Upper lobe of right lung (tissue), 1 donor: ENCODE results near the gene TET3. TPM values are rescaled to one million over a fixed set of nuclear protein-coding genes. Genes with fewer than 3 reads are reported as not detected.

Experiments used
- ATAC-seq: fragments of 200-7000 bp; cut with Tn5 transposase; one replicate; pipeline ENCODE4 v1.9.1; 2020; ENCODE audit warnings: mild to moderate bottlenecking, moderate library complexity
- DNase-seq: peaks from one replicate; pipeline ENCODE4 v3.0.0-alpha.2; 2020
- H3K27ac ChIP-seq: fragments of 200-600 bp; one replicate; pipeline ENCODE4 v1.8.0; 2022
- H3K27me3 ChIP-seq: fragments of 200-600 bp; one replicate; pipeline ENCODE4 v1.8.0; 2022; ENCODE audit warnings: mild to moderate bottlenecking
- H3K36me3 ChIP-seq: fragments of 200-600 bp; one replicate; pipeline ENCODE4 v1.8.0; 2022
- H3K4me1 ChIP-seq: fragments of 200-600 bp; one replicate; pipeline ENCODE4 v1.8.0; 2022
- H3K4me3 ChIP-seq: fragments of 200-600 bp; one replicate; pipeline ENCODE4 v1.8.0; 2022; ENCODE audit warnings: mild to moderate bottlenecking
- H3K9me3 ChIP-seq: fragments of 200-600 bp; one replicate; pipeline ENCODE4 v1.8.0; 2022
- intact Hi-C: fragments of 100-400 bp; cut with DNase I; formaldehyde crosslinking; loops from one replicate; pipeline ENCODE4 v1.11.0; 2022
- total RNA-seq: library from RNA; stranded (reverse); fragmentation: NEBNext Ultra II Directional; extraction: Animal tissue kit (Norgen Biotek cat#: 25700); gene quantifications from one replicate; pipeline ENCODE4 v1.2.1, GENCODE V29; 2021
- TF ChIP-seq, protein P1 (sequence below): fragments of 200-600 bp; IDR thresholded peaks from one replicate; pipeline ENCODE4 v1.8.0; 2022; ENCODE audit warnings: antibody characterized with exemption
- donor health status: DM: no; HTN: yes; CAD: no; lungs with severe emphysema.

The TET3 gene
- total RNA-seq, 1 donor from 2014 or later = 19.9 TPM

DNA sequence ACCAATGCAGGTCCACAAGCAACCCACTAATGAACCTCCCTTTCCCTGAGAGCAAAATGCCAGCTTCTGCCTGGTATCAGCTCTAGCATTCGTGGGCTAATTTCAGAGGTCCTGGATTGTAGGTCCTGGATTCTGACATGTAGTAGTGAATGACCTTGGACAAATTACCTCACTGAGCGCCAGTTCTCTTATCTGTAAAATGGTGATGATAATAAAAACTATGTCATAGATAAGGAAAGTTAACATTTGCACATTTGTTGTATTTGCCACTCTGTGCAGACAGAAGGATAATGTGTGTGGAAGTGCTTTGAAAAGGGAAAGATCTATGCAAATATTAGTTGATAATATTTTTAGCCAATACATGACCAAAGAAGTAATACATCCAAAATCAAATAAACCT lies 4.1 kb upstream of the TET3 start:
- Histone ChIP-seq H3K4me3 (no peak overlapping the region), H3K4me1 (peaks cover 51% of the 10 kb centered on the region), H3K27ac (no peak overlapping the region), H3K9me3 (no peaks in the 10 kb centered on the region), H3K27me3 (no peaks in the 10 kb centered on the region), H3K36me3 (no peaks in the 10 kb centered on the region)
- intact Hi-C loops = no loop called here
- ATAC-seq = no peak
- TF ChIP-seq, protein P1, sequence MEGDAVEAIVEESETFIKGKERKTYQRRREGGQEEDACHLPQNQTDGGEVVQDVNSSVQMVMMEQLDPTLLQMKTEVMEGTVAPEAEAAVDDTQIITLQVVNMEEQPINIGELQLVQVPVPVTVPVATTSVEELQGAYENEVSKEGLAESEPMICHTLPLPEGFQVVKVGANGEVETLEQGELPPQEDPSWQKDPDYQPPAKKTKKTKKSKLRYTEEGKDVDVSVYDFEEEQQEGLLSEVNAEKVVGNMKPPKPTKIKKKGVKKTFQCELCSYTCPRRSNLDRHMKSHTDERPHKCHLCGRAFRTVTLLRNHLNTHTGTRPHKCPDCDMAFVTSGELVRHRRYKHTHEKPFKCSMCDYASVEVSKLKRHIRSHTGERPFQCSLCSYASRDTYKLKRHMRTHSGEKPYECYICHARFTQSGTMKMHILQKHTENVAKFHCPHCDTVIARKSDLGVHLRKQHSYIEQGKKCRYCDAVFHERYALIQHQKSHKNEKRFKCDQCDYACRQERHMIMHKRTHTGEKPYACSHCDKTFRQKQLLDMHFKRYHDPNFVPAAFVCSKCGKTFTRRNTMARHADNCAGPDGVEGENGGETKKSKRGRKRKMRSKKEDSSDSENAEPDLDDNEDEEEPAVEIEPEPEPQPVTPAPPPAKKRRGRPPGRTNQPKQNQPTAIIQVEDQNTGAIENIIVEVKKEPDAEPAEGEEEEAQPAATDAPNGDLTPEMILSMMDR = no peak
- DNase-seq = no peak

DNA sequence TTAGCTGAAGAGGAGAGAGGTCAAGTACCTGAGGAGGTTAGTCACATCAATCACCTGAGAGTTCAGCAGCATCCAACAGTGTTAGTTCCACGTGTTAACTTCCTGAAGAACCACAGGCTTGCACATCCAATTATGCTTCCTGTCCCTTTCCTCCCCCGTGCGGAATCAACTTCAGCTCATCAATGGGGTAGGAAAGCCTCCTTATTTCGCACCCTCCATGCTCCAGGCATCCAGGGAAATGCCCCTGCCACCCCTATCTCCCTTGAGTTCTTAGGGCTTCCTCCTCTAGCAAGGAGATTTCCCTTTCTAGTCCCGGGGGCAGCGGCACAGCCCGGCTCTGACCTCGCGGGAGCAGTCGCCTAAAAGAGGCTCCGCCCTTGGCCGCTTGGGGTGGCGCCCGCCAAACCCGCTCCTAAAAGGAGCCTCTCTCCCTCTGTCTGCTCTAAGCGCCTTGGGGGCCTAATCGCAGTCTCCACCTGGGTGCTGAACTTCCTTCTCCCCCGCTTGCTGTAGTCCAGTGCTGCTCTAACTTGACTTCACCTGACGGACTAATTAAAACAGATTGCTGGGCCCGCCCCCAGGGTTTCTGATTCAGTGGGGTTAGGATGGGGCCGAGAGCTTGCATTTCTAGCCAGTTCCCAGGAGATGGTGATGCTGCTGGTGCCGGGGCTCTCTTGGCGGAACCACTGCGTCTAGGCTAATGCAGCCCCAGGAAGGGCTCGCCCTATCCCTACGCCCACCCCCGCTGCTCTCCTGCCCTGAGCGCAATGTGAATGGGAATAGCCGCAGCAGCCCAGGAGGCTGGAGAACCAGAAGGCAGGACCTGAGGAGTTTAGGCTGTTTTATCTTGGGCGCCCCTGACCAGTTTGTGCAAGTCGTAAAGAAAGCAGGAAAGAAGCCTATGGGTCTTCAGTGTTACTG lies 3.4 kb upstream of the TET3 start:
- Histone ChIP-seq H3K27ac (peak overlapping the region; percentile 44), H3K4me1 (peaks cover 58% of the 10 kb centered on the region), H3K27me3 (no peaks in the 10 kb centered on the region), H3K4me3 (peak overlapping the region; percentile 44), H3K9me3 (no peaks in the 10 kb centered on the region), H3K36me3 (no peaks in the 10 kb centered on the region)
- ATAC-seq (peak; percentile 17), DNase-seq (peak; percentile 84)
- TF ChIP-seq, protein P1 = no peak
- intact Hi-C loops = no loop called here

DNA sequence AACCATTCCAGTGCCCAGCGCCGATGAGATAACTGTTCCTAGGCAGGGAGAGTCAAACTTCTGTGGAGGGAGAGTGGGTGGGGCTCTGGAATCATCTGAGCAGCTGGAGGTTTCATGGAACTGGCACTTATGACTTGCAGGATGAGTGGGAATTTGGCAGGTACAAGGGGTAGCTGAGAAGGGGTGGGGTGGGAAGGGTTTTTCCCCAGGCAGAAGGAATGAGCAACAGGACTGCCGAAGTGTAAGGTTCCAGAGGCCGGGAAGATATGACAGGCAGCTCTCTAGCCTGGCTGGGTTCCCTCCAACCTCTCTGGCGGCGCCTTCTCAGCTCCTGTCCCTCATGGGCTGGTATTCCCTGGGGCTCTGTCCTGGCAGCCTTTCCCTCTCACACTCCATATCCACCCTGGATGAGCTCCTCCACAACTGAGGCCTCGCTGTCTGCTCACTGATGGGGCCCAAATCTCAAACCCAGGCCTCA lies 2.5 kb upstream of the TET3 start:
- ATAC-seq (no peak), DNase-seq (no peak)
- intact Hi-C loops = no loop called here
- no peaks in the 10 kb centered on the region for H3K36me3 ChIP-seq
- H3K27ac ChIP-seq = peak overlapping the region; percentile 44
- peaks cover 66% of the 10 kb centered on the region for H3K4me1 ChIP-seq
- no peak overlapping the region for H3K4me3 ChIP-seq
- TF ChIP-seq, protein P1 = no peak
- H3K9me3 ChIP-seq = no peaks in the 10 kb centered on the region
- H3K27me3 ChIP-seq = no peaks in the 10 kb centered on the region

DNA sequence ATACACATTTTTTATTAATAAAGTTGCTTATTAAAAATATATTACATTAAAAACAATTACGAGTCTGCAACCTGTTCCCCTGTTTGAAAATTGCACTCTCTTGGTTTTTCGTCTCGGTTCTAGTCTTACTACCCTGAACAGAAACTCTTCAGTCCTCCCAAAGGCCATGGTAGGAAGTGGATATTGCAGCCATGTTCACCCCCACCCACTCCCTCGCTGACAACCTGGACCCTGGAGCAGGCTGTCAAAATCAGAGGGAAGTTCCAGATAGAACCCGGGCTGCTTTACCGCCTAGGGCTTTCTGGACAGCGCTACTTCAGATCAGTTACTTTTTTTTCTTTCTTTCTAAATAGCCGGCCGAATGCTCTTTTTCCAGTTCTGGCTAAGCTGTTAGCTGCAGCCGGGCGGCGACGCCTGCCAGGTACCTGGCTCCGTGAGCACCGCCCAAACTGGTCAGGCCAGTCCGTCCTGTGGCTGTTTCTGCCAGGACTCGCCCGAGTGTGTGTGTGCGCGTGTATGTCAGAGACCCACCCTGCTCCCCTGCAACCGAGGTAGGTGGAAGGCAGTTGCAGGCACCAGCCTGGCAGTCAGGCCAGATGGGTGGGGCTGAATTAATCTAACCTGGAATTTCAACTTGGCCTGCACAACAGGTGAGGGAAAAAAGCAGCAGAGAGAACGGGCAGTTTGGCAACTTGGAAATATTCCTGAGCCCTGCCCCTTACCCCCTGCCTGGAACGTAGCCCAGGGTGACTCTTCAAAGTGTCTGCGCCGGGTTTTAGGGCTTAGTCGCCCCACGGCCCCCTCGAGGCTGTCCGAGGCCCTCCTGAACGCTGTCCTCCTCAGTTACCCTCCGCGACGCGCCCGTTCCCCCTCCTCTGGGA lies 1.1 kb upstream of the TET3 start:
- no peaks in the 10 kb centered on the region for H3K36me3 ChIP-seq
- peaks cover 80% of the 10 kb centered on the region for H3K4me1 ChIP-seq
- peak; percentile 96 for DNase-seq
- peak overlapping the region; percentile 93 for H3K27ac ChIP-seq
- peak; percentile 85 for ATAC-seq
- no peaks in the 10 kb centered on the region for H3K9me3 ChIP-seq
- H3K4me3 ChIP-seq = peak overlapping the region; percentile 68
- intact Hi-C loops = no loop called here
- H3K27me3 ChIP-seq = no peaks in the 10 kb centered on the region
- TF ChIP-seq, protein P1 = no peak

DNA sequence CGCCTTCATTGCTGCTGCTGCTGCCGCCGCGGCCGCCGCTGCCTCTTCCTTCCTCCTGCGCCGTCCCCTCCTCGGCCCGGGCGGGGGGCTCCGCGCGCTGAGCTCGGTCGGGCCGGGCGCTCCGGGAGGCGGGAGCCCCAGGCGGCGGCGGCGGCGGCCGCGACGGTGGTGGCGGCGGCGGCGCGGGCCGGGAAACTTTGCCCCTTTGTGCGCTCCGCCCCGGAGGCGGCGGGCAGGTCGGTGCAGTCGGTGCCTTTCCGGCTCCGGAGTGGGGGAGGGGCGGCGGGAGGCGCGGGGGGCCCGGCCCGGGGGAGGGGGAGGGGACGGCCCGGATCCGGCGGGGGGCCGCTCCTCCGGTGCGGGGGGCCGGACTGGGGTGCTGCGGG lies 205 bp downstream of the TET3 start:
- TF ChIP-seq, protein P1 = no peak

More for the DNA sequence above, 205 bp downstream of the TET3 start:
- intact Hi-C loops = no loop called here
- Histone ChIP-seq H3K4me1 (peaks cover 77% of the 10 kb centered on the region), H3K27me3 (no peaks in the 10 kb centered on the region), H3K4me3 (peak overlapping the region; percentile 68), H3K27ac (no peak overlapping the region), H3K9me3 (no peaks in the 10 kb centered on the region), H3K36me3 (no peaks in the 10 kb centered on the region)
- peak; percentile 86 for DNase-seq
- no peak for ATAC-seq
